Mesendoderm (in vitro differentiated cells): Measurements from ENCODE around the gene ACBD6.
A peak's percentile ranks its signal among the peaks of the same experiment; 100 is the strongest.

ENCODE experiments used
- DNase-seq: peaks from one replicate; pipeline ENCODE4 v3.0.0; 2013
- H2AK5ac ChIP-seq: 2 replicates; pipeline ENCODE4 v1.6.1; 2013; ENCODE audit warnings: low read length, inconsistent platforms
- H2BK120ac ChIP-seq: 2 replicates; pipeline ENCODE4 v1.6.1; 2013; ENCODE audit warnings: low read depth, mild to moderate bottlenecking, low read length, moderate library complexity, mixed read lengths
- H2BK15ac ChIP-seq: replicated peaks from 2 replicates; pipeline ENCODE4 v1.6.1; 2013; ENCODE audit warnings: low read depth, mild to moderate bottlenecking, moderate library complexity
- H2BK5ac ChIP-seq: 2 replicates; pipeline ENCODE4 v1.6.1; 2013; ENCODE audit warnings: low read length, inconsistent platforms
- H3K18ac ChIP-seq: 2 replicates; pipeline ENCODE4 v1.6.1; 2013; ENCODE audit warnings: mild to moderate bottlenecking, low read length, mixed read lengths
- H3K23ac ChIP-seq: one replicate; pipeline ENCODE4 v1.6.1; 2013; ENCODE audit warnings: low read length
- H3K27ac ChIP-seq: 2 replicates; pipeline ENCODE4 v1.5.1; 2013; ENCODE audit warnings: low read depth, mild to moderate bottlenecking, inconsistent platforms, low read length, moderate library complexity
- H3K27me3 ChIP-seq: 2 replicates; pipeline ENCODE4 v1.6.1; 2013; ENCODE audit warnings: low read length, control low read depth, mild to moderate bottlenecking, inconsistent platforms; ENCODE audit not compliant: insufficient read depth, poor library complexity
- H3K36me3 ChIP-seq: 2 replicates; pipeline ENCODE4 v1.6.1; 2013; ENCODE audit warnings: low read length, inconsistent platforms; ENCODE audit not compliant: control insufficient read depth, insufficient read depth
- H3K4ac ChIP-seq: one replicate; pipeline ENCODE4 v1.6.1; 2013; ENCODE audit warnings: low read depth, mild to moderate bottlenecking, low read length, moderate library complexity
- H3K4me1 ChIP-seq: 2 replicates; pipeline ENCODE4 v1.6.1; 2013; ENCODE audit warnings: low read depth, low read length, inconsistent platforms; ENCODE audit not compliant: control insufficient read depth
- H3K4me2 ChIP-seq: 2 replicates; pipeline ENCODE4 v1.6.1; 2013; ENCODE audit warnings: low read length
- H3K4me3 ChIP-seq: 2 replicates; pipeline ENCODE4 v1.5.1; 2013; ENCODE audit warnings: mild to moderate bottlenecking, low read length
- H3K56ac ChIP-seq: one replicate; pipeline ENCODE4 v1.6.1; 2013; ENCODE audit warnings: low read length
- H3K79me1 ChIP-seq: 2 replicates; pipeline ENCODE4 v1.6.1; 2013; ENCODE audit warnings: low read length, inconsistent platforms
- H3K79me2 ChIP-seq: 2 replicates; pipeline ENCODE4 v1.6.1; 2013; ENCODE audit warnings: mild to moderate bottlenecking, low read length; ENCODE audit not compliant: control insufficient read depth, insufficient read depth
- H3K9ac ChIP-seq: 2 replicates; pipeline ENCODE4 v1.6.1; 2013; ENCODE audit warnings: low read length, inconsistent platforms
- H4K5ac ChIP-seq: one replicate; pipeline ENCODE4 v1.6.1; 2013; ENCODE audit warnings: low read length
- H4K8ac ChIP-seq: one replicate; pipeline ENCODE4 v1.6.1; 2013; ENCODE audit warnings: low read depth, mild to moderate bottlenecking, control low read depth, low read length, moderate library complexity
- whole genome bisulfite sequencing: extraction: QIAGEN DNeasy Blood & Tissue Kit; methylation state at CpG from one replicate; pipeline ENCODE4 v1.1.7; 2013; ENCODE audit warnings: low lambda C conversion rate, missing lambda C conversion rate; ENCODE audit not compliant: insufficient coverage; ENCODE audit errors: extremely low coverage; 5-methylcytosine and 5-hydroxymethylcytosine counted together

Gene ACBD6

DNA sequence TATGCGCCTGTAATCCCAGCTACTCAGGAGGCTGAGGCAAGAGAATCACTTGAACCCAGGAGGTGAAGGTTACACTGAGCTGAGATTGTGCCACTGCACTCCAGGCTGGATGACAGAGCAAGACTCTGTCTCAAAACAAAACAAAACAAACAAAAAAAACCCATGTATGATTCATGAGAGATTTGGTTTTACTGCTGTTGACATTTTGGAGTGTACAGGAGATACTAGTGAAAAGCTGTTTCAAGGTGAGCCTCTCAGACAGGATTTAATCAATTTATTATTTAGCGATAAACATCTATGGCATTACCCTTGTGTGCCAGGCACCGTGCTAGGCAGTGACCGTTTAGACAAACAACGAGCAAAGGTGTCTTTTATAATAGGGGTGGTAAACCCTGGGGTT, 255.8 kb downstream of the ACBD6 start:
- no peak overlapping the region for H2BK5ac ChIP-seq
- WGBS = no CpG with 5 or more reads among the region's 5 CpGs

DNA sequence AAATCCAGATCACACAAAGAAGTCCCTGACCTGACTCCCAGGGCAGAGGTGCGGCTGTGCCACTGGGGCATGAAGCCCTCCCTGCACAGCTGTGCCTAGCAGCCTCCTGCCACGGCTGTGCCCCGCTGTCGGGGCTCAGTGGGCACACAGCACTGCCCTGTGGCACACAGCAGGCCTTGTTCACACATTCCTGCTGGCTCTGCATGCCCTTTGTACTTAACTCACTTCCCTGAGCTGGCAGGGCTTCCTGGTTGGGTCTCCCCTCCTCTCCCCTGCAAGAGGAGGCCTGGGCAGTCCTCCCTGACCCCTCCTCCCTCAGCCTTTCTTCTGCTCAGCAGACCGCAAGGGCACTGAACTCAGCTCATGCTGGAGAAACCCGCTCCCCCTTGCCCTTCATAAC, 257.5 kb downstream of the ACBD6 start:
- Histone ChIP-seq H4K5ac (no peak overlapping the region), H2BK5ac (no peak overlapping the region), H2BK120ac (no peak overlapping the region), H3K56ac (no peak overlapping the region), H3K27ac (no peak overlapping the region), H3K79me1 (no peaks in the 10 kb centered on the region), H3K4me1 (no peaks in the 10 kb centered on the region), H3K36me3 (no peaks in the 10 kb centered on the region), H3K9ac (no peak overlapping the region), H4K8ac (no peak overlapping the region), H3K27me3 (peaks cover under 1% of the 10 kb centered on the region), H3K18ac (no peak overlapping the region), H2AK5ac (no peak overlapping the region), H3K79me2 (no peaks in the 10 kb centered on the region), H3K4me3 (no peak overlapping the region), H3K4me2 (no peak overlapping the region), H3K23ac (no peak overlapping the region), H3K4ac (no peak overlapping the region), H2BK15ac (no peak overlapping the region)
- no CpG with 5 or more reads among the region's 6 CpGs for WGBS
- no peak for DNase-seq

More for the DNA sequence above, 255.8 kb downstream of the ACBD6 start:
- Histone ChIP-seq H3K23ac (no peak overlapping the region), H3K27me3 (no peaks in the 10 kb centered on the region), H4K8ac (no peak overlapping the region), H3K4me2 (no peak overlapping the region), H3K79me2 (no peaks in the 10 kb centered on the region), H2AK5ac (no peak overlapping the region), H3K4ac (no peak overlapping the region), H3K4me1 (no peaks in the 10 kb centered on the region), H3K4me3 (no peak overlapping the region), H4K5ac (no peak overlapping the region), H2BK15ac (no peak overlapping the region), H3K56ac (no peak overlapping the region), H2BK120ac (no peak overlapping the region), H3K36me3 (no peaks in the 10 kb centered on the region), H3K27ac (no peak overlapping the region), H3K9ac (no peak overlapping the region), H3K79me1 (no peaks in the 10 kb centered on the region), H3K18ac (no peak overlapping the region)
- no peak for DNase-seq

DNA sequence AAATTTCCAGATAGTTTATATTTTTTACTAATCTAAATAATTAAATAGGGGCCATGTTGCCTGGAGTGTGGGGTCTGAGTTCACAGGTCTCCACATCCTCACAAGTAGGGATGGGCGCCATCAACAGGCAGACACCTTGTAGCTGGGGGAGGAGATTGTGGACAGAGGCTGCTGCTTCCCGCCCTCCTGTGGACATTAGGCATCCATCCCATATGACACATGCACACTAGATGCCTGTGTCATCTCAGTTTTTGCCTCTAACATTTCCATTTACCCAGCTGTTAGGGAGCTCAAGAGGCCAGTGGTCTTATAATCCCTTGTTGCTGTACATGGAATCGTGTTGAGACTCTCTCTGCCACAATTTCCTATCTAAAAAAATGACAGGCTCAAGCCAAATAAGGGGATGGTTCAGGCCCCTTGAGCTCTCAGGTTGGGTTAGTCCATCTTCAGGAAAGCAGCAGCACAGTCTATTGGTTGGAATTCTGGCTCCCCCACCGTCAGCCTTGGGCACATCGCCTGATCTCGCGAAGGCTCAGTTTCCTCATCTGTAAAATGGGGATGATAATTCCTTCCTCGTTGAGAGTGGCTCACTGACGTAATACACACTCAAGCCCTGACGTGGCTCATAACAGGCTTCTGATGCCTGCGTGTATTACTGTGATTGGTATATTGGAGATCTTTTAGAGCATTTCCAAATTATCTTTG, 258.7 kb downstream of the ACBD6 start:
- Histone ChIP-seq H3K79me2 (no peaks in the 10 kb centered on the region), H4K5ac (no peak overlapping the region), H2BK5ac (no peak overlapping the region), H3K23ac (no peak overlapping the region), H3K36me3 (no peaks in the 10 kb centered on the region), H3K18ac (no peak overlapping the region), H3K4me3 (no peak overlapping the region), H3K79me1 (no peaks in the 10 kb centered on the region), H3K9ac (no peak overlapping the region), H3K27me3 (peaks cover 10% of the 10 kb centered on the region), H4K8ac (no peak overlapping the region), H2BK120ac (no peak overlapping the region), H2AK5ac (no peak overlapping the region), H3K27ac (no peak overlapping the region), H2BK15ac (no peak overlapping the region), H3K56ac (no peak overlapping the region), H3K4me1 (no peaks in the 10 kb centered on the region), H3K4me2 (no peak overlapping the region), H3K4ac (no peak overlapping the region)
- no CpG with 5 or more reads among the region's 11 CpGs for WGBS
- DNase-seq = peak; percentile 37

DNA sequence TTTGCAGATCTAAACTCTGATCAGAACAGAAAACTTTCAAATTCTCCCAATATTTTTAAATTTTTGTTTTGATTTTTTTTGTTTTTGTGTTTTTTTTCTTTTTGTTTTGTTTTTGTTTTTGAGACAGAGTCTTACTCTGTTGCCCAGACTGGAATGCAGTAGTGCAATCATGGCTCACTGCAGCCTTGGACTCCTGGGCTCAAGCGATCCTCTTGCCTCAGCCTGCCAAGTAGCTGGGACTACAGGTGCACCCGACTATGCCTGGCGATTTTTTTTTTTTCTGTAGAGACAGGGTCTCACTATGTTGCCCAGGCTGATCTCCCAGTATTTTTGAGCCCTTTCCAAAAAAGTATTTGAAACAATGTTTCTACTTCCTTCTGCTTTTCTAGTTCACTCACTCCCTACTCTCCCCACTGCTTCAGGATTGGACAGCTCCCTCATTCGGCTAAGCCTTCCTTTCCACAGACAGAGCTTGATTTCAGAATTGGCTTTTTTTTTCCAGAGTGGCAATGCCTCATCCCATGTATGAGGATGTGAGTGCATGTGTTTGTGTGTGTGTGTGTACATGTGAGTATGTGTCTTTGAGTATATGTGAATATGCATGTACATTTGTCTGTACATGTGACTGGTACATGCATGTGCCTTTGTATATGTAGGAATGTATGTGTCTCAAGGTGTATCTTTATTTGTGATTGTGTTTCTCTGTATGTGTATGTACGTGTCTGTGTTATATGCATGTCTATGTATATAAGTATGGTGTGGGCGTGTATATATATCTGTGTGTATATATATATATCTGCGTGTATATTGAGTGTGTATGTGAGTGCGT, 260.4 kb downstream of the ACBD6 start:
- Histone ChIP-seq H3K23ac (no peak overlapping the region), H3K79me1 (no peaks in the 10 kb centered on the region), H3K4me2 (no peak overlapping the region), H3K36me3 (no peaks in the 10 kb centered on the region), H4K8ac (no peak overlapping the region), H3K79me2 (no peaks in the 10 kb centered on the region), H3K4me3 (no peak overlapping the region), H3K4me1 (no peaks in the 10 kb centered on the region), H3K18ac (no peak overlapping the region), H4K5ac (no peak overlapping the region), H3K27me3 (peaks cover 20% of the 10 kb centered on the region), H3K56ac (no peak overlapping the region), H2AK5ac (no peak overlapping the region), H3K27ac (no peak overlapping the region), H2BK15ac (no peak overlapping the region), H3K9ac (no peak overlapping the region), H2BK120ac (no peak overlapping the region), H2BK5ac (no peak overlapping the region), H3K4ac (no peak overlapping the region)
- DNase-seq = no peak
- no CpG with 5 or more reads among the region's 8 CpGs for whole genome bisulfite sequencing

DNA sequence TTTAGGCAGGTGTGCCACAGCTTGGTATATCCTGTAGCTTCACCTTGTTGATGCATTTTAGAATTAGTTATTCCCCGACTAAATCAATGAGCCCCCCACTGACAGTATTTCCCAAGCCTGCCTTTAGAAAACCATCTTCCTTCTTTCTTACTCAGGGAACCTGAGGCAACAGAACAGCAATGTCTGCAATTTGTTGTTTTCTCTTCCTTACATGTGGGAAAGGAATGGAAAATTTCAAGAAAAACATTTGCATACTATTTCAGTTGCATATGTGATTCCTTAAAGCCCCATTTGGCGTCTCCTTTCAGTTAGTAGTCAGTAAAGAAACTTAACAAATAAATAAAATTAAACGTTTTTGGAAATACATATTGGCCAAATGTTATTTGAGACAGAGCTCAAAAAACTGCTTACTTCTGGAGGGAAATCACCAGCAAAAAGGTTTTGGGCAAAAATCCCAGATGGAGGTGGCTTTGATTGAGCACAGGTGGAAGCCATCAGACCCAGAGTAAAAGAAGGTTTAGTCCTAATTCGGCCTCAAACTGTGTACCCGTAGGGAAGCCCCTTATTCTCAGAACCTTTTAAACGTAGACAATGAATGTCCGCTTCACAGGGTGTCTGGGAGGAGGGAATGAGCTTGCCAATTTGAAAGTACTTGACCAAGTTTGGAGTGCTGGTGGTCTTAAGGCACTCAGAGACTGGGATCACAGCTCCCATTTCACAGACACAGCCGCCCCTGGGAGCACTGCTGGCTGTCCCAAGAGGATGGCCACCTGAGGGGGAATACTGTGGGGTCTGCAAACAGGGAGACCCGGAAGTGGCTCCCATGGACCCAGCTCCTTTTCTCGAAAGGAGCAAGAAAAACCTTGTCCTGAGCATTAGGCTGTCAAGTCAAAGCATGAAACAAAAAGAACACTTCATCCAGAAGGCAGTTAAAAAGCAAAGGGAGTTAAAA, 263.0 kb downstream of the ACBD6 start:
- no peak overlapping the region for H3K23ac ChIP-seq
- no peak overlapping the region for H2BK15ac ChIP-seq
- H3K79me1 ChIP-seq = no peaks in the 10 kb centered on the region
- no peak overlapping the region for H3K18ac ChIP-seq
- H4K8ac ChIP-seq = no peak overlapping the region
- H2AK5ac ChIP-seq = no peak overlapping the region
- no peak overlapping the region for H4K5ac ChIP-seq
- H3K27ac ChIP-seq = no peak overlapping the region
- H3K9ac ChIP-seq = no peak overlapping the region
- H3K4me3 ChIP-seq = no peak overlapping the region
- no peaks in the 10 kb centered on the region for H3K79me2 ChIP-seq
- H3K36me3 ChIP-seq = no peaks in the 10 kb centered on the region
- no peak overlapping the region for H3K56ac ChIP-seq
- peak; percentile 26 for DNase-seq
- H2BK5ac ChIP-seq = no peak overlapping the region
- no peaks in the 10 kb centered on the region for H3K4me1 ChIP-seq
- peaks cover 45% of the 10 kb centered on the region for H3K27me3 ChIP-seq
- WGBS = no CpG with 5 or more reads among the region's 10 CpGs
- H2BK120ac ChIP-seq = no peak overlapping the region
- no peak overlapping the region for H3K4me2 ChIP-seq
- no peak overlapping the region for H3K4ac ChIP-seq
